IMR-90 (cell line): ENCODE data around the gene CEP76.

Experiments used
- CEBPB ChIP-seq: IDR thresholded peaks from 2 replicates; pipeline ENCODE4 v1.6.1; 2012; ENCODE audit warnings: low read depth, low read length, improper control_type of control experiment
- CTCF ChIP-seq: conservative IDR thresholded peaks from 2 replicates; pipeline ENCODE4 v1.5.1; 2012; ENCODE audit warnings: mild to moderate bottlenecking, low read depth, low read length, improper control_type of control experiment
- MXI1 ChIP-seq: IDR thresholded peaks from 2 replicates; pipeline ENCODE4 v1.6.1; 2012; ENCODE audit warnings: low read depth, mild to moderate bottlenecking, low read length, moderate library complexity, borderline replicate concordance
- NFE2L2 ChIP-seq: fragments of 150-350 bp; IDR thresholded peaks from 2 replicates; pipeline ENCODE4 v1.6.1; 2016; ENCODE audit warnings: low read depth, mild to moderate bottlenecking, low read length
- POLR2A ChIP-seq: IDR thresholded peaks from 2 replicates; pipeline ENCODE4 v1.6.1; 2012; ENCODE audit warnings: mild to moderate bottlenecking, low read depth, low read length
- SMC3 ChIP-seq: fragments of 150-350 bp; IDR thresholded peaks from 2 replicates; pipeline ENCODE4 v1.6.1; 2016; ENCODE audit warnings: low read depth, mild to moderate bottlenecking, antibody characterized with exemption, low read length, moderate library complexity
- USF2 ChIP-seq: fragments of 150-350 bp; IDR thresholded peaks from 2 replicates; pipeline ENCODE4 v1.6.1; 2017; ENCODE audit warnings: mild to moderate bottlenecking, antibody characterized with exemption, low read length, low read depth

GRCh38 chr18:12692206-12692605, 10.3 kb downstream of the CEP76 start:
- no peak for TF ChIP-seq USF2
- TF ChIP-seq POLR2A: no peak
- no peak for TF ChIP-seq CTCF
- TF ChIP-seq MXI1: no peak
- TF ChIP-seq NFE2L2: no peak
- TF ChIP-seq SMC3: no peak
- no peak for TF ChIP-seq CEBPB
